Left ventricle myocardium superior (tissue), 1 donor: ENCODE data around the gene SPRTN. TPM values are rescaled to one million over a fixed set of nuclear protein-coding genes. Genes with fewer than 3 reads are reported as not detected.

ENCODE experiments used
- ATAC-seq: fragments of 200-7000 bp; cut with Tn5 transposase; one replicate; pipeline ENCODE4 v1.9.1; 2020; ENCODE audit warnings: mild to moderate bottlenecking, moderate library complexity
- DNase-seq: peaks from one replicate; pipeline ENCODE4 v3.0.0-alpha.2; 2020
- intact Hi-C: fragments of 100-400 bp; cut with micrococcal nuclease; formaldehyde crosslinking; loops from one replicate; pipeline ENCODE4 v1.11.0; 2022
- total RNA-seq: library from RNA; stranded (reverse); fragmentation: NEBNext Ultra II Directional; extraction: Animal tissue kit (Norgen Biotek cat#: 25700); gene quantifications from one replicate; pipeline ENCODE4 v1.2.1, GENCODE V29; 2021
- donor health status: DM: no; HTN: yes; CAD: no; lungs with severe emphysema.

SPRTN gene
- total RNA-seq, 1 donor from 2014 or later = 6.6 TPM

GRCh38 chr1:231369282-231369681 is 31.2 kb downstream of the SPRTN start:
- DNase-seq (no peak), ATAC-seq (no peak)
- intact Hi-C loops = no loop called here

GRCh38 chr1:231372501-231372900 is 34.4 kb downstream of the SPRTN start:
- ATAC-seq = no peak
- intact Hi-C loops = no loop called here

DNA sequence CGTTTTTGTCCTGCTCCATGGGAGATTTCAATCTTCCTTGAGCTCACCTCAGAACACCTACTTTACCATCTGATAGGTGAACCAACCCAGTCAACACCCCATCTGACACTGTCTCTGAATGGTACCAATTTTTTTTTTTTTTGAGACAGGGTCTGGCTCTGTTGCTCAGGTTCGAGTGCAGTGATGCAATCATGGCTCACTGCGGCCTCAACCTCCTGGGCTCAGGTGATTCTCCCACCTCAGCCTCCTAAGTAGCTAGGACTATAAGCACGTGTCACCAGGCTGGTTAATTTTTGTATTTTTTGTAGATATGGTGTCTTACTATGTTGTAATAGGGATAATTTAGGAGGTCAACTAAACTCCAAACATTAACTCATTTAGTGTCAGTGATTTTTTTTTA is 36.3 kb downstream of the SPRTN start:
- ATAC-seq = no peak
- intact Hi-C loops = no loop called here
- no peak for DNase-seq

More at GRCh38 chr1:231372501-231372900, 34.4 kb downstream of the SPRTN start:
- no peak for DNase-seq

- DNase-seq = no peak
- no peak for ATAC-seq
- intact Hi-C loops = loop anchor here (5.0 kb wide), 1 partner anchor 41 kb away; no protein-coding TSS in a partner anchor
Measured at GRCh38 chr1:231376101-231376500, 38.0 kb downstream of the SPRTN start.

GRCh38 chr1:231376875-231377549 is 38.9 kb downstream of the SPRTN start:
- intact Hi-C loops = loop anchor here (5.0 kb wide), 1 partner anchor 40 kb away; no protein-coding TSS in a partner anchor
- DNase-seq = no peak
- peak; percentile 19 for ATAC-seq

DNA sequence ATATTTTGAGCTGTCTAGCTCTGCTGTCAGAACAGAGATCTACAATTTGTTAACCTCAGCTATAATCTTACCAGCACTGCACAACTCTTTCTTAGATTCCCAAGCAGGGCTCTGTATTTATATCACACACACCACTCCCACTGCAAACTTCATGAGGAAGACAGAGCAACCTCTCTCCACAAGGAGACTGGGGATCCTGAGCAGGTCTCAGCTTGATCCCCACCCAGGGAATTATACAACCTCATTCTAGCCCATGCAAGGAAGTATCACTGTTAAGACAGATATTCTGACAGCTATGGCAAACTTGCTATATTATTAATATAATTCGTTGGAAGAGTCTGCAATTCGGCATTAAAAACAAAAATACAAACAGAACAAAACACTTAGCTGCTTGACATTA is 43.6 kb downstream of the SPRTN start:
- DNase-seq (no peak), ATAC-seq (no peak)
- intact Hi-C loops = no loop called here

DNA sequence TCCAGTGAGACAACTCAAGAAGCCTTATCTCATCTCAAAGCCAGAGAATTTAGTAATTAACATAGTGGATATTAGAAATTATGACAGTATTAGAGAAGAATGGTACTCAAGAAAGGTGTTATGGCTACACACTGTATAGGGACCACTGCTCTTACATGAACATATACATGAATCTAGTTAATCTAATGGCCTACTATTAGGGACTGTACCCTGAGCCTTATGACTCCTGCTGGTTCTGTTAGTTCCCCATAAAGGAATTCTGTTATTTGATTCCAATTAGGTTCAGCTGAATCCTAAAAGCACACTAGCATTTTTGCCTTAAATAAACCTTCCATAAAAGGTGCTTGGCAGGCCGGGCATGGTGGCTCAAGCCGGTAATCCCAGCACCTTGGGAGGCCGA is 44.3 kb downstream of the SPRTN start:
- no peak for DNase-seq
- intact Hi-C loops = no loop called here
- peak; percentile 21 for ATAC-seq

DNA sequence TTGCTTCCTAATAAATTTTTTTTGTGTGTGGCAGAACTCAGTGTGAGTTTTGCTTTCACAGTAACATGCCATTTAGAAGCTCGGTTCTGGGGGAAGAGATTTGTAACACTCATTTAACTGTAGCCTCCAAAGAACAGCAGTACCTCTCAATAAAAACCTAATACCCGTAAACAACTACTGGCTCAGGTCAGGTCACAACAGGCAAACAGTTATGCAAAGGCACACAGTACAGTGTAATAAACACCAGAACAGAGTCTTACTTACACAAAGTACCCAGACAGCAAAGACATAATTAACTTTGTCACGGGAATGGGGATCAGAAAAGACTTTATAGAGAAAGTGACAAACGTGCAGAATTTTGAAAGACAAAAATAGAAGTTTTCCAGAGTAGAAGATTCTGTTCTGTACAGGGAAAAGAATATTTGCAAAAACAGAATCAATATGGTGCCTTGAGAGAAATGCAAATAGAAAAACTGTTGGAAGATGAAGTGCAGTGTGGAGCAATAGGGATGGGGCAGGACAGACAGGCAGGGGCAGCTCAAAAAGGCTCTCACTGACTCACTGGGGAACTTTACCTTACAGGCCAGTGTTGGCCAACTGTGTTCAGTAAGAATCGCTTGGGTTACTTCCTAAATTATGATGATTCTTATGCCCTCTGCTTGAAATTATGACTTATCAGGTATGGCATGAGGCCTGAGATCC is 45.2 kb downstream of the SPRTN start:
- DNase-seq = no peak
- ATAC-seq = peak; percentile 26
- intact Hi-C loops = no loop called here

DNA sequence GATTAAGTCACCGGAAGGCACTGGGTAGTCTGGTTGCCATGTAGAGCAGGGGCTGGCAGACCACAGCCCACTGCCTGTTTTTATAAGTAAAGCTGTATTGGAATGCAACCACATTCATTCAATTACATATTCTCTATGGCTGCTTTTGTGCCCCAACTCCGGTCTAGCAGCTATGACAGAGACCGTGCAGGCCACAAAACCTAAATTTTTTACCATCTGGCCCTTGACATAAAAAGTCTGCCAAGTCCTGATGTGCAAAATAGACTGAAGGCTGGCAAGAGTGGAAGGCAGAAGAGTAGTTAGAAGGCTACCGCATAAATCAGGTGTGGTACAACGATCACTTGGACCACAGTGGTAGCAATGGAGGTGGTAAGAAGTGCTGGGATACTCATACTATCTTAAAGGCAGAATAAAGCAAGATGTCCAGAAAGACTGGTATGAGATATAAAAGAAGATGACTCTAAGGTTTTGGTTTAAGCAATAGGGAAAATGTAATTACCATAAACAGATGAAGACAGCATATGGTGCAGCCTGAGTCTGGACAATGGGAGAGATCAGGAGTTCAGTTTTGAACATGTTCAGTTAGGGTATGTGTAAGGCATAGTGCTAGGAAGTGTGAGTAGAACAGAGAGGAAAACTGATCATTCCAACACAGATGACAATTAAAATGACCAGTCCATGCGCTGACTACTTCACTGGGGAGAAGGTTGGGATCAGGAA is 46.8 kb downstream of the SPRTN start:
- ATAC-seq (no peak), DNase-seq (no peak)
- intact Hi-C loops = no loop called here

DNA sequence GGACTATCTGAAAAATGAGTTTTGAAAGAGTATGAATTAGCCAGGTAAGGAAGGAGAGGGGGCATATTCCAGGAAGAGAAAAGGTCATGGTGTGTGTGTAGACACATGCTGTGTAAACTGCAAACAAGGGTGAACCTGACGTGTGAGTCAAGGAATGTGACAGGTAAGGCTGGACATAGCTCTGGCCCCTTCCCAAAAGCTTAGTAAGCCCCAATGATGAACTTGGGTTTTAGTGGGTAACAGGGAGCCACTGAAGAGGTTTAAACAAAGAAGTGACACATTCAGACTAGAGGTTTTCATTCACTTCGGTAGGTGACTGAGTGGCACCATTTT is 47.3 kb downstream of the SPRTN start:
- ATAC-seq (no peak), DNase-seq (no peak)
- intact Hi-C loops = no loop called here

GRCh38 chr1:231386466-231386865 is 48.4 kb downstream of the SPRTN start:
- intact Hi-C loops = no loop called here
- no peak for ATAC-seq
- no peak for DNase-seq

DNA sequence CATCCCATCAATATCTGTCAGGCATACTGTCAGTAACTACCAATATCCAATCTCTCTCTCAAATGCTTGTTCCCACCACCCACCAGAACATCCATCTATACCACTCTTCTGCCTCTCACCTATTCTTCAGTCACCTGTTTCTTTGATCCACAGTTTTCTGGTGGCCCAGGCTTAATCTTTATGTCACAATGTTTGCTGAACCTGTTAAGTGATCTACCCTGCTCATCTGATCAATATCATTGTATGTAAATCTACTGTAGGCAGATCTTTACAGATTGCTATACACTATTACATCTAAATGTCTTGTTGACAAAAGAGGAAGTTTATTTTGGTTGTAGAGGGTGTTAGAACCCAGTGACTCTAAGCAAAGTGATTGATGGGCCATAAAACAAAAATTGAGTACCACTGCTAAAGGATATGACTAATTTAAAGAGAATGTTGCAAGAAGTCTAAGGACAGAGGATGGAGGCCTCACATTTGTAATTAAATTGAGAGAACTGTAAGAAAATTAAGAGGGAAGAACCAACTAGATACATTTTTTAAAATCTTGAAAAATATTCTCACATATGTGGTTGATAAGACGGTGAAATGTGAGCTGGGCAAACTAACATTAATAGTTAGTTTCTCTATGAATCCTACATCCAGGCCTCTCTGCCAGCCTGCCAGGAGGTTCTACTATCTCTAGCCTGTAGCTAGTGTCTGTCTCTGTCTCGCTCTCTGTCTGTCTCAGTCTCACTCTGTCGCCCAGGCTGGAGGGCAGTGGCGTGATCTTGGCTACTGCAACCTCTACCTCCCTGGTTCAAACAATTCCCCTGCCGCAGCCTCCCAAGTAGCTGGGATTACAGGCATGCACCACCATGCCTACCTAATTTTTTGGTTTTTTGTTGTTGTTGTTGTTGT is 49.9 kb downstream of the SPRTN start:
- intact Hi-C loops = no loop called here
- DNase-seq (no peak), ATAC-seq (no peak)

- DNase-seq = no peak
- intact Hi-C loops = no loop called here
- no peak for ATAC-seq
Measured at GRCh38 chr1:231390071-231390470, 52.0 kb downstream of the SPRTN start.

GRCh38 chr1:231392389-231393131 is 54.5 kb downstream of the SPRTN start:
- DNase-seq (no peak), ATAC-seq (no peak)
- intact Hi-C loops = no loop called here

GRCh38 chr1:231393668-231394067 is 55.6 kb downstream of the SPRTN start:
- intact Hi-C loops = no loop called here
- ATAC-seq = no peak
- no peak for DNase-seq

DNA sequence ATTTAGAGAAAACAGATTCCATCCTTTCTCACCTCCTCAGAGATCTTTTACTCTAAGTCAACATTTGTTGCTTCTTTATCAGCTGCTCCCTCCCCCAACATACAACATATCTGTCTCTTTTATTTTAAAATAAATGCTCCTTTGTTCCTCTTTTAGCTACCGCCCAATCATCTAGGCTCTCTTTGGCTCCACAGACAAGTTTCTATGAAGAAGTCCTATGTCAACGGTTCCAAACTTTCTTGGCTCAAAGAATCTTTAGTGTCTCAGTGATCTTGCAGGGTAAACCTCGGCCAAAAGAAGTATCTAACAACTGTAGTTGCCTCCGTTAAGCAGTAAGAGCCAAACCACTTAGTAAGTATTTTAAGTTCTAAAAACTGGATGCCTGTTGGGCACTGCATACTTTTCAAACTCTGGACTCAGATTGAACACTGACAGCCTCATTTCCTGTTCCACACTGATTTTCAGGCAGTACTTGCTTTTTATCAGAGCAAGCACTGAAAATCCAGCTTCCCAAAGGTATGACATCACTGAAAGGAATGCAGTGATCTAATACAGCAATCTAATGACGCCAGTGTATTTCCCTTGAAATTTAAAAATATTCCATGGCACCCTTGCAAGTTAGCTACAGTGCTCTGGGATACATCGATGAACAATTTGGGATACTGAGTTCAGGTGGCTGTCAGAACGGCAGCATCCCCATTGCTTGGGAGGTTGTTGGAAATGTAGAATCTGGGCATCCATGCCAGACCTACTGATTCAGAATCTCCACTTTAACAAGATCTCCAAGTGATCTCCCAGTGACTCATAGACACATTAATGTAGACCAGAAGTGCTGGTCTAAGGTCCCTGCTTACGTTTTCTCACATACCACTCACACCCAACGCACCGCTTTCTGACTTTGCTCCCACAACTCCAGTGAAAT is 57.2 kb downstream of the SPRTN start:
- no peak for DNase-seq
- intact Hi-C loops = no loop called here
- peak; percentile 82 for ATAC-seq

DNA sequence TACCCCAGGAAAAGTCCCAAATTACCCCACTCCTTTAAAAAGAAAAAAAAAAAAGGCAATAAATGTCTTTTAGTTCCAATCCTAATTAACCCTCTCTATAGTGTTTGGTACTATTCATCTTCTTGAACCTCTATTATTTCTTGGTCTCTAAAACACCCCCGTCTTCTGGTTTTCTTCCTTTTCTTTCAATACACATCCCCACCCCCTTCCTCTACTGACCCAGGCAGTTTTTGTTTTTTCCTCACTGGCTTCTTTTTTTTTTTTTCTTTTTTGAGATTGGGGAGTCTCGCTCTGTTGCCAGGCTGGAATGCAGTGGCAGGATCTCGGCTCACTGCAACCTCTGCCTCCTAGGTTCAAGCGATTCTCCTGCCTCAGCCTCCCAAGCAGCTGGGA is 57.9 kb downstream of the SPRTN start:
- no peak for ATAC-seq
- DNase-seq = no peak
- intact Hi-C loops = no loop called here

- intact Hi-C loops = no loop called here
- ATAC-seq (no peak), DNase-seq (no peak)
Measured at GRCh38 chr1:231396643-231397042, 58.5 kb downstream of the SPRTN start.
